CD8-positive, alpha-beta memory T cell (primary cell): Measurements from ENCODE around the gene SHC3. TPM values are rescaled to one million over a fixed set of nuclear protein-coding genes. Genes with fewer than 3 reads are reported as not detected.

Experiments
- CTCF ChIA-PET: fragments of 350-600 bp; sonication (Branson Sonifier 250); formaldehyde crosslinking; loops from one replicate; lab custom pipeline; 2021; ENCODE audit warnings: antibody characterized with exemption; lab: Charles Lee
- POLR2A ChIA-PET: fragments of 350-600 bp; sonication (Branson Sonifier 250); formaldehyde crosslinking; loops from one replicate; lab custom pipeline; 2021; ENCODE audit warnings: antibody characterized with exemption; lab: Charles Lee
- DNase-seq, 5 donors: peaks; one replicate each; pipeline versions ENCODE4 v3.0.0 to v3.0.0-alpha.2; 2020 to 2022; ENCODE audit warnings: mixed read lengths in 1 of 5
- H3K27ac ChIP-seq: one replicate; pipeline ENCODE4 v1.7.0; 2013; ENCODE audit warnings: low read depth, mild to moderate bottlenecking, low read length, moderate library complexity
- H3K27me3 ChIP-seq: 2 replicates; pipeline ENCODE4 v1.7.0; 2013; ENCODE audit warnings: low read length, mild to moderate bottlenecking; ENCODE audit not compliant: insufficient read depth, poor library complexity, severe bottlenecking
- H3K36me3 ChIP-seq: 2 replicates; pipeline ENCODE4 v1.7.0; 2013; ENCODE audit warnings: mild to moderate bottlenecking, low read length, moderate library complexity; ENCODE audit not compliant: insufficient read depth
- H3K4me1 ChIP-seq: 2 replicates; pipeline ENCODE4 v1.7.0; 2013; ENCODE audit warnings: mild to moderate bottlenecking, low read length, moderate library complexity; ENCODE audit not compliant: insufficient read depth
- H3K4me3 ChIP-seq: 2 replicates; pipeline ENCODE4 v1.7.0; 2013; ENCODE audit warnings: mild to moderate bottlenecking, low read length
- H3K9me3 ChIP-seq: 2 replicates; pipeline ENCODE4 v1.7.0; 2013; ENCODE audit warnings: mild to moderate bottlenecking, low read length
- H3K27ac Mint-ChIP-seq, 8 donors: one replicate each; pipeline ENCODE4 v1.8.0; 2020 to 2021; ENCODE audit warnings: mixed read lengths in 8 of 8, mild to moderate bottlenecking in 6 of 8, inconsistent platforms in 3 of 8, moderate library complexity in 3 of 8
- H3K27me3 Mint-ChIP-seq, 2 donors: one replicate each; pipeline ENCODE4 v1.8.0; 2020 to 2021; ENCODE audit warnings: mixed read lengths in 2 of 2, mild to moderate bottlenecking in 1 of 2, moderate library complexity in 1 of 2
- H3K36me3 Mint-ChIP-seq, 3 donors: one replicate each; pipeline ENCODE4 v1.8.0; 2020 to 2021; ENCODE audit warnings: mixed read lengths in 3 of 3, inconsistent platforms in 1 of 3, mild to moderate bottlenecking in 1 of 3
- H3K4me1 Mint-ChIP-seq, 3 donors: one replicate each; pipeline ENCODE4 v1.8.0; 2020 to 2021; ENCODE audit warnings: mixed read lengths in 3 of 3, inconsistent platforms in 1 of 3, mild to moderate bottlenecking in 1 of 3
- H3K4me3 Mint-ChIP-seq, 7 donors: one replicate each; pipeline ENCODE4 v1.8.0; 2020 to 2021; ENCODE audit warnings: mixed read lengths in 7 of 7, mild to moderate bottlenecking in 6 of 7, moderate library complexity in 4 of 7, inconsistent platforms in 2 of 7
- H3K9me3 Mint-ChIP-seq, 5 donors: one replicate each; pipeline ENCODE4 v1.8.0; 2020 to 2022; ENCODE audit warnings: mixed read lengths in 5 of 5, mild to moderate bottlenecking in 3 of 5, moderate library complexity in 2 of 5, inconsistent platforms in 1 of 5
- polyA plus RNA-seq: library from polyadenylated mRNA; unstranded; fragments of 300-500 nt; fragmentation: Illumina TruSeq; gene quantifications from one replicate; pipeline ENCODE4 v1.2.3, GENCODE V29; 2021
- total RNA-seq, 2 experiments: library from RNA; stranded (reverse); gene quantifications; one replicate each; pipeline ENCODE4 v1.2.3, GENCODE V29; 2021

Gene SHC3
- total and polyA plus RNA-seq, 3 experiments from 2014 or later, result not detected

- no peaks in the 10 kb centered on the region for H3K4me1 ChIP-seq
- Mint-ChIP-seq H3K4me3 (no peak overlapping the region), H3K27me3 (peaks cover 0 to 4% of the 10 kb centered on the region in 2 donors), H3K9me3 (no peaks in the 10 kb centered on the region), H3K27ac (no peak overlapping the region), H3K4me1 (no peaks in the 10 kb centered on the region), H3K36me3 (no peaks in the 10 kb centered on the region)
- H3K27ac ChIP-seq, result no peak overlapping the region
- no peaks in the 10 kb centered on the region for H3K27me3 ChIP-seq
- POLR2A ChIA-PET, result no interaction called here
- CTCF ChIA-PET, result no interaction called here
- H3K36me3 ChIP-seq, result no peaks in the 10 kb centered on the region
- H3K9me3 ChIP-seq, result no peaks in the 10 kb centered on the region
- H3K4me3 ChIP-seq, result no peak overlapping the region
- no peak for DNase-seq
Measured at GRCh38 chr9:88968799-88969198, 209.8 kb downstream of the SHC3 start.

- Histone ChIP-seq H3K27ac (no peak overlapping the region), H3K36me3 (no peaks in the 10 kb centered on the region), H3K4me1 (no peaks in the 10 kb centered on the region), H3K4me3 (no peak overlapping the region), H3K27me3 (no peaks in the 10 kb centered on the region), H3K9me3 (no peaks in the 10 kb centered on the region)
- Mint-ChIP-seq H3K4me1 (no peaks in the 10 kb centered on the region), H3K9me3 (no peaks in the 10 kb centered on the region), H3K27ac (peak overlapping the region in 1 of 8 donors; percentile 72), H3K27me3 (peaks cover 0 to 4% of the 10 kb centered on the region in 2 donors), H3K4me3 (no peak overlapping the region), H3K36me3 (no peaks in the 10 kb centered on the region)
- POLR2A ChIA-PET, result no interaction called here
- CTCF ChIA-PET, result no interaction called here
- DNase-seq, result no peak
Measured at GRCh38 chr9:88966894-88967676, 211.5 kb downstream of the SHC3 start.

DNA sequence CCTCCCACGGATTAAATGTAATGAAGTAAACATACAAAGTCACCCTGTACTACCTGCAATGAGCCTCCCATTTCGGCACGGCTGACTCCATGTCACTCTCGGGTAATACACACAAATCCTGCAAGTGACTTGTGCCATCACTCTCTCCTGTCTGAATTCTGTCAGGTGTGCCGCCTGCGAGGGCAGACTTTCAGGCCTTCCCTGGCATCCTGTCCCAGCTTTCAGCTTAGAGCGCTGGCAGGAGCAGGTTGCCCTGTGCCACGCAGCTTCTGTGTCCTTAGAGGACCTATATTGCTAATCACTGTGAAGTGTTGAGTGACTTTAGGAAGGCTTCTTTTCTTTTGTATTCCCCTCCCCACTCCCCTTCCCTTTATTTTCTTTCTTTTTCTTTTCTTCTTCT is 213.1 kb downstream of the SHC3 start:
- Histone ChIP-seq H3K27me3 (no peaks in the 10 kb centered on the region), H3K36me3 (no peaks in the 10 kb centered on the region), H3K4me1 (no peaks in the 10 kb centered on the region), H3K4me3 (no peak overlapping the region), H3K27ac (no peak overlapping the region), H3K9me3 (no peaks in the 10 kb centered on the region)
- Mint-ChIP-seq H3K4me3 (no peak overlapping the region), H3K27ac (no peak overlapping the region), H3K4me1 (no peaks in the 10 kb centered on the region), H3K27me3 (peaks cover 0 to 9% of the 10 kb centered on the region in 2 donors), H3K36me3 (no peaks in the 10 kb centered on the region), H3K9me3 (no peaks in the 10 kb centered on the region)
- CTCF ChIA-PET, result no interaction called here
- POLR2A ChIA-PET, result no interaction called here
- no peak for DNase-seq

GRCh38 chr9:88960632-88961031 is 218.0 kb downstream of the SHC3 start:
- Histone ChIP-seq H3K27me3 (no peaks in the 10 kb centered on the region), H3K9me3 (no peaks in the 10 kb centered on the region), H3K4me3 (no peak overlapping the region), H3K4me1 (no peaks in the 10 kb centered on the region), H3K27ac (no peak overlapping the region), H3K36me3 (no peaks in the 10 kb centered on the region)
- Mint-ChIP-seq H3K36me3 (no peaks in the 10 kb centered on the region), H3K4me3 (no peak overlapping the region), H3K9me3 (peaks cover 0 to 2% (median 0%) of the 10 kb centered on the region in 5 donors), H3K27ac (no peak overlapping the region), H3K27me3 (peaks cover 2 to 15% of the 10 kb centered on the region in 2 donors), H3K4me1 (no peaks in the 10 kb centered on the region)
- no peak for DNase-seq
- POLR2A ChIA-PET, result no interaction called here
- CTCF ChIA-PET, result no interaction called here

GRCh38 chr9:88959727-88960469 is 218.7 kb downstream of the SHC3 start:
- Histone ChIP-seq H3K27me3 (no peaks in the 10 kb centered on the region), H3K9me3 (no peaks in the 10 kb centered on the region), H3K36me3 (no peaks in the 10 kb centered on the region), H3K4me1 (no peaks in the 10 kb centered on the region), H3K27ac (no peak overlapping the region), H3K4me3 (no peak overlapping the region)
- no peak overlapping the region for H3K27ac Mint-ChIP-seq
- ChIA-PET CTCF (no interaction called here), POLR2A (no interaction called here)
- H3K27me3 Mint-ChIP-seq, result peaks cover 9 to 21% of the 10 kb centered on the region in 2 donors
- H3K4me3 Mint-ChIP-seq, result no peak overlapping the region
- no peaks in the 10 kb centered on the region for H3K4me1 Mint-ChIP-seq
- H3K9me3 Mint-ChIP-seq, result peaks cover 0 to 4% (median 0%) of the 10 kb centered on the region in 5 donors
- no peaks in the 10 kb centered on the region for H3K36me3 Mint-ChIP-seq
- no peak for DNase-seq

DNA sequence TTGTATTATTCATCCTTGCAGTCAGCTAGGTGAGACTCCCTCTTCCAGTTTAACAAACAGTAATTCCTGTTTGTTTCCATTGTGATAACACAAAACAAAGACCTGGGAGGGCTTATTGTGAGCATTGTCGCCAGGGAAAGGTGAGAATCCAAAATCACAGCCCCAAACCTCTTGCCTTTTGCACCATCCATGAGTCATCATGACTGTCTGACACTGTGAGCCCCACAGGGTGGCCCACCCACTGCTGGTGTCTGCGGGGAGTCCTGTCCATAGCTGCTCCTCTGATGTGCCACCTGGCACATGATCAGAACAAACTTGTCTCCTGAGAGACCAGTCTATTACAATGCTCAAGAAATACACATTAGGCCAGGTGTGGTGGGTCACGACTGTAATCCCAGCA is 221.1 kb downstream of the SHC3 start:
- H3K27ac Mint-ChIP-seq, result no peak overlapping the region
- no peak for DNase-seq
- H3K9me3 Mint-ChIP-seq, result peaks cover 0 to 5% (median 0%) of the 10 kb centered on the region in 5 donors
- no peaks in the 10 kb centered on the region for H3K4me1 ChIP-seq
- CTCF ChIA-PET, result no interaction called here
- no peaks in the 10 kb centered on the region for H3K27me3 ChIP-seq
- POLR2A ChIA-PET, result no interaction called here
- no peaks in the 10 kb centered on the region for H3K9me3 ChIP-seq
- no peaks in the 10 kb centered on the region for H3K36me3 Mint-ChIP-seq
- no peaks in the 10 kb centered on the region for H3K36me3 ChIP-seq
- H3K4me1 Mint-ChIP-seq, result peaks cover 0 to 7% (median 5%) of the 10 kb centered on the region in 3 donors
- peaks cover 22 to 40% of the 10 kb centered on the region in 2 donors for H3K27me3 Mint-ChIP-seq
- no peak overlapping the region for H3K27ac ChIP-seq
- H3K4me3 ChIP-seq, result no peak overlapping the region
- H3K4me3 Mint-ChIP-seq, result no peak overlapping the region

Other genes starting within 250 kb of the SHC3 start
- gene S1PR3, start 187.3 kb downstream of the SHC3 start, total RNA-seq, result under 1 TPM; 0.80 to 0.90 TPM
- not detected for gene S1PR3, start 187.3 kb downstream of the SHC3 start, polyA plus RNA-seq
- 100 to 1,000 TPM; 252 to 253 TPM for gene CKS2, start 132.4 kb upstream of the SHC3 start, total RNA-seq
- 21.2 TPM for gene CKS2, start 132.4 kb upstream of the SHC3 start, polyA plus RNA-seq
- 10 to 100 TPM; 36.7 to 37.0 TPM for gene SECISBP2, start 139.7 kb upstream of the SHC3 start, total RNA-seq
- gene SECISBP2, start 139.7 kb upstream of the SHC3 start, polyA plus RNA-seq, result 22.4 TPM